PC-3 (cell line): ENCODE measurements around the gene BICD2. TPM values are rescaled to one million over a fixed set of nuclear protein-coding genes. Genes with fewer than 3 reads are reported as not detected.

Source experiments
- ATAC-seq: fragments of 200-7000 bp; cut with Tn5 transposase; 2 replicates; pipeline ENCODE4 v1.9.1; 2020; ENCODE audit warnings: mild to moderate bottlenecking, moderate library complexity
- BruUV-seq: library from RNA; stranded (reverse); fragments of 400-500 nt; replicated peaks from 2 replicates; lab custom pipeline; 2021; lab: Mats Ljungman, UMichigan
- CTCF ChIA-PET: fragments of 300-600 bp; sonication (Branson Sonifier 250); formaldehyde crosslinking; loops from one replicate; lab custom pipeline; 2022; ENCODE audit warnings: antibody characterized with exemption; lab: Charles Lee
- POLR2A ChIA-PET: fragments of 300-600 bp; sonication (Branson Sonifier 250); formaldehyde crosslinking; loops from one replicate; lab custom pipeline; 2022; ENCODE audit warnings: antibody characterized with exemption; ENCODE audit not compliant: unreplicated experiment; lab: Charles Lee
- DNase-seq: peaks from one replicate; pipeline ENCODE4 v3.0.0-alpha.2; 2015
- H2AFZ ChIP-seq: fragments of 300-600 bp; sonication (generic); 2 replicates; pipeline ENCODE4 v1.6.0; 2016; ENCODE audit warnings: antibody characterized with exemption, low read length
- H3F3A ChIP-seq: fragments of 300-600 bp; sonication (generic); one replicate; pipeline ENCODE4 v1.6.0; 2017; ENCODE audit warnings: antibody characterized with exemption, low read length, control low read depth, mild to moderate bottlenecking; ENCODE audit not compliant: unreplicated experiment
- H3K27ac ChIP-seq: fragments of 300-600 bp; sonication (generic); 2 replicates; pipeline ENCODE4 v1.5.1; 2016; ENCODE audit warnings: mild to moderate bottlenecking, low read length
- H3K27me3 ChIP-seq: fragments of 300-600 bp; sonication (generic); 2 replicates; pipeline ENCODE4 v1.6.1; 2016; ENCODE audit warnings: low read length, mixed read lengths
- H3K36me3 ChIP-seq: fragments of 300-600 bp; sonication (generic); 2 replicates; pipeline ENCODE4 v1.6.1; 2016; ENCODE audit warnings: low read depth, mixed run types, low read length, mixed read lengths
- H3K4me1 ChIP-seq: fragments of 300-600 bp; sonication (generic); 2 replicates; pipeline ENCODE4 v1.5.1; 2016; ENCODE audit warnings: low read length; ENCODE audit not compliant: insufficient read depth
- H3K4me2 ChIP-seq: fragments of 300-600 bp; sonication (generic); 2 replicates; pipeline ENCODE4 v1.6.0; 2016; ENCODE audit warnings: low read length
- H3K4me3 ChIP-seq: fragments of 300-600 bp; sonication (generic); 2 replicates; pipeline ENCODE4 v1.5.1; 2016; ENCODE audit warnings: mild to moderate bottlenecking, low read length, mixed read lengths
- H3K79me2 ChIP-seq: fragments of 300-600 bp; sonication (generic); 2 replicates; pipeline ENCODE4 v1.6.1; 2017; ENCODE audit warnings: low read length, mixed read lengths
- H3K9ac ChIP-seq: fragments of 300-600 bp; sonication (generic); 2 replicates; pipeline ENCODE4 v1.6.0; 2016; ENCODE audit warnings: mild to moderate bottlenecking, low read length
- H3K9me2 ChIP-seq: fragments of 300-600 bp; sonication (generic); replicated peaks from 2 replicates; pipeline ENCODE4 v1.6.1; 2016; ENCODE audit warnings: mixed run types, low read length, mixed read lengths
- H3K9me3 ChIP-seq: fragments of 300-600 bp; sonication (generic); 2 replicates; pipeline ENCODE4 v1.6.1; 2016; ENCODE audit warnings: low read length, mixed read lengths
- H4K20me1 ChIP-seq: fragments of 300-600 bp; sonication (generic); 2 replicates; pipeline ENCODE4 v1.6.1; 2016; ENCODE audit warnings: low read length, mixed read lengths
- EZH2 ChIP-seq: fragments of 300-600 bp; sonication (generic); IDR thresholded peaks from one replicate; pipeline ENCODE4 v1.6.1; 2017; ENCODE audit warnings: antibody characterized with exemption, mild to moderate bottlenecking, low read length; ENCODE audit not compliant: unreplicated experiment
- EZH2phosphoT487 ChIP-seq: fragments of 300-600 bp; sonication (generic); IDR thresholded peaks from 2 replicates; pipeline ENCODE4 v1.6.1; 2018; ENCODE audit warnings: mild to moderate bottlenecking, antibody characterized with exemption, low read length, borderline replicate concordance
- intact Hi-C: fragments of 100-400 bp; cut with micrococcal nuclease; formaldehyde crosslinking; loops from 2 replicates; pipeline ENCODE4 v1.9.0; 2023
- total RNA-seq: library from RNA; depleted of rRNA; stranded (reverse); fragments of >200 nt; gene quantifications from 2 replicates; pipeline ENCODE4 v1.2.3, GENCODE V29; 2014
- TF ChIP-seq, protein P1 (sequence below): fragments of 300-600 bp; sonication (generic); conservative IDR thresholded peaks from 2 replicates; pipeline ENCODE4 v1.5.1; 2017; ENCODE audit warnings: antibody characterized with exemption, low read depth, mild to moderate bottlenecking, low read length

BICD2 gene
- total RNA-seq, 1 experiment from 2014 or later = 26.3 TPM

DNA sequence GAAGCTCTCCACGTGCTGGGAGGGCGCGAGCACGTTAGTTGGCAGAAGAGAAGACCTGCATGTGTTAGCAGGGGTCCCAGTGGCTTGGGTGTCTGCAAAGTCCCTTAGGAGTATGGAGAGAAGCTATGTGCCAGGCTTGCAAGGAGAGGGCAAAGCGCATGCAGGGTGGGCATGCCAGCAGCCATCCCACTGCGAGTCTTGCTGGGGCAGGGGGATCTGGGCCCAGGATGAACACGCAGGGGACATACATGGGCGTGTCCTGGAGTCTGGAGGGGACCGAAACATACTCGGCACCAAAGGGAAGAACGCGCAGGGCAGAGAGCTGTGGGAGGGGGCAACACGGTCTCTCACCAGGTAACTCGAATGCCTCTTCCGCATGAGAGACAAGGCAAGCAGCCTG, 51.1 kb downstream of the BICD2 start:
- Histone ChIP-seq H2AFZ (no peak overlapping the region), H3K9me3 (no peaks in the 10 kb centered on the region), H3K27ac (no peak overlapping the region), H3K4me1 (no peaks in the 10 kb centered on the region), H3K9me2 (no peaks in the 10 kb centered on the region), H3K36me3 (peaks cover 2% of the 10 kb centered on the region), H3K27me3 (no peaks in the 10 kb centered on the region), H4K20me1 (no peaks in the 10 kb centered on the region), H3F3A (no peaks in the 10 kb centered on the region), H3K4me3 (no peak overlapping the region), H3K4me2 (no peak overlapping the region), H3K9ac (no peak overlapping the region), H3K79me2 (no peaks in the 10 kb centered on the region)
- DNase-seq (no peak), ATAC-seq (no peak)
- BruUV-seq = no TSS peak
- intact Hi-C loops = no loop called here
- POLR2A ChIA-PET = no interaction called here
- CTCF ChIA-PET = no interaction called here
- TF ChIP-seq EZH2phosphoT487 (no peak), EZH2 (no peak)
- TF ChIP-seq, protein P1, sequence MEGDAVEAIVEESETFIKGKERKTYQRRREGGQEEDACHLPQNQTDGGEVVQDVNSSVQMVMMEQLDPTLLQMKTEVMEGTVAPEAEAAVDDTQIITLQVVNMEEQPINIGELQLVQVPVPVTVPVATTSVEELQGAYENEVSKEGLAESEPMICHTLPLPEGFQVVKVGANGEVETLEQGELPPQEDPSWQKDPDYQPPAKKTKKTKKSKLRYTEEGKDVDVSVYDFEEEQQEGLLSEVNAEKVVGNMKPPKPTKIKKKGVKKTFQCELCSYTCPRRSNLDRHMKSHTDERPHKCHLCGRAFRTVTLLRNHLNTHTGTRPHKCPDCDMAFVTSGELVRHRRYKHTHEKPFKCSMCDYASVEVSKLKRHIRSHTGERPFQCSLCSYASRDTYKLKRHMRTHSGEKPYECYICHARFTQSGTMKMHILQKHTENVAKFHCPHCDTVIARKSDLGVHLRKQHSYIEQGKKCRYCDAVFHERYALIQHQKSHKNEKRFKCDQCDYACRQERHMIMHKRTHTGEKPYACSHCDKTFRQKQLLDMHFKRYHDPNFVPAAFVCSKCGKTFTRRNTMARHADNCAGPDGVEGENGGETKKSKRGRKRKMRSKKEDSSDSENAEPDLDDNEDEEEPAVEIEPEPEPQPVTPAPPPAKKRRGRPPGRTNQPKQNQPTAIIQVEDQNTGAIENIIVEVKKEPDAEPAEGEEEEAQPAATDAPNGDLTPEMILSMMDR = no peak

DNA sequence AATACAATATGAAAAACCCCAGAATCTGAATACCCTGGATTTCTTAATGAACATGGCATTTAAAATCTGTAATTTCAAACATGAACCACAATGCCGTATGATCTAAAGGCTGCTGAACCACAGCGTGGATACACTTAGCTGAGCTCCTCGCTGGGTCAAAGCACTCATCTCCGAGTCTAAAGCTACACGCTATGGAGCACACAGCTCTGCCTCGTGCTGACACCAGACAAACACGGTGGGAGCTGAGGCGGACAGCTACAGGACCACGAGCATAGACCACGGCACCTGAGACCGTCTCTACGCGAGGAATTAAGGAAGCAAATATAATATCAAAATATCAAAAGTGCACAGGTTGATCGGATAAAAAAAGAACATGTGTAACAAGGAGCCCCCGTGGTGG, 51.9 kb downstream of the BICD2 start:
- H3K27ac ChIP-seq = no peak overlapping the region
- H3K27me3 ChIP-seq = no peaks in the 10 kb centered on the region
- intact Hi-C loops = no loop called here
- no peaks in the 10 kb centered on the region for H3K79me2 ChIP-seq
- H4K20me1 ChIP-seq = no peaks in the 10 kb centered on the region
- H3K4me2 ChIP-seq = no peak overlapping the region
- H3K4me1 ChIP-seq = peaks cover 6% of the 10 kb centered on the region
- no peak overlapping the region for H2AFZ ChIP-seq
- ChIA-PET CTCF (no interaction called here), POLR2A (no interaction called here)
- no peak overlapping the region for H3K9ac ChIP-seq
- H3K36me3 ChIP-seq = peaks cover 2% of the 10 kb centered on the region
- H3F3A ChIP-seq = no peaks in the 10 kb centered on the region
- no peak overlapping the region for H3K4me3 ChIP-seq
- no peaks in the 10 kb centered on the region for H3K9me2 ChIP-seq
- TF ChIP-seq EZH2 = no peak
- TF ChIP-seq EZH2phosphoT487 = no peak
- TF ChIP-seq, protein P1 = no peak
- DNase-seq = no peak
- no peak for ATAC-seq
- no peaks in the 10 kb centered on the region for H3K9me3 ChIP-seq
- no TSS peak for BruUV-seq

DNA sequence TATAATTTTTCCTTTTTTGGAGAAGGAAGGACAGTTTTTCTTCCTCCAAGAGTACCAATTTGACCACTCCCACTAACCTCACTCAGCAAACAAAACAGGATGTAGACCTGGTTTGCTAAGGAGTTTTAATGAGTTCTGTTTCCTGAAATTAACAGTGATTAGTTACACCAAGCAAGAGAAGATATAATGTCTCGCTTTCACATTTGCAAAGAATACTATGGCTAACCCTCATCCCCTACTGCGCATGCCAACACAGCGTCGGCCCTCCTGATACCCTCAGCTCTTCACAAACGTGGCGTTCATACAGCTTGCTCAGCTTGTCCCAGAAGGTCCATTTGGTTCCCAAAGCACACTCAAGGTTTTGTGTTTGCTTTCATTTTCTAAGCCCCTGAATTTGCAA, 52.8 kb downstream of the BICD2 start:
- DNase-seq = no peak
- Histone ChIP-seq H2AFZ (no peak overlapping the region), H3K27ac (no peak overlapping the region), H3K9me3 (no peaks in the 10 kb centered on the region), H3K36me3 (peaks cover 2% of the 10 kb centered on the region), H3K79me2 (no peaks in the 10 kb centered on the region), H3K9me2 (no peaks in the 10 kb centered on the region), H3K27me3 (no peaks in the 10 kb centered on the region), H3K9ac (no peak overlapping the region), H3K4me2 (no peak overlapping the region), H4K20me1 (no peaks in the 10 kb centered on the region), H3F3A (no peaks in the 10 kb centered on the region), H3K4me3 (no peak overlapping the region), H3K4me1 (peaks cover 15% of the 10 kb centered on the region)
- no TSS peak for BruUV-seq
- ChIA-PET POLR2A (no interaction called here), CTCF (no interaction called here)
- intact Hi-C loops = no loop called here
- TF ChIP-seq EZH2phosphoT487 (no peak), EZH2 (no peak)
- TF ChIP-seq, protein P1 = no peak
- ATAC-seq = no peak
